Endothelial cell of umbilical vein (primary cell): ENCODE measurements around the gene MACROD2. TPM values are rescaled to one million over a fixed set of nuclear protein-coding genes. Genes with fewer than 3 reads are reported as not detected.

Experiments
- BruUV-seq: library from RNA; stranded (reverse); fragments of 400-500 nt; replicated peaks from 2 replicates; lab custom pipeline; 2021; lab: Mats Ljungman, UMichigan
- CTCF ChIA-PET: fragments of 300-600, 350-600 bp; sonication (Branson Sonifier 250); formaldehyde crosslinking; loops from one replicate; lab custom pipeline; 2021; ENCODE audit warnings: antibody characterized with exemption, inconsistent platforms; lab: Charles Lee
- POLR2A ChIA-PET: fragments of 300-600, 350-600 bp; sonication (Branson Sonifier 250); formaldehyde crosslinking; loops from one replicate; lab custom pipeline; 2021; ENCODE audit warnings: antibody characterized with exemption, inconsistent platforms; lab: Charles Lee
- DNase-seq: peaks from one replicate; pipeline ENCODE4 v3.0.0-alpha.2; 2011; ENCODE audit warnings: low read depth, low spot score
- FAIRE-seq: peaks from 2 replicates; lab custom pipeline; 2011; peaks lifted over from hg19 to GRCh38; lab: Jason Lieb, UNC
- H2AFZ ChIP-seq: 2 replicates; pipeline ENCODE4 v1.6.0; 2012; ENCODE audit warnings: low read depth, low read length, control low read depth, inconsistent platforms
- H3K27ac ChIP-seq: 2 replicates; pipeline ENCODE4 v1.5.1; 2011; ENCODE audit warnings: low read depth, mild to moderate bottlenecking, control low read depth, low read length, moderate library complexity; ENCODE audit not compliant: insufficient read depth
- H3K27me3 ChIP-seq, 2 experiments: 2 replicates each; pipeline versions ENCODE4 v1.6.0 to v1.6.1; 2011; ENCODE audit warnings: low read length in 2 of 2, mixed read lengths in 1 of 2; ENCODE audit not compliant: control insufficient read depth in 2 of 2, insufficient read depth in 2 of 2
- H3K36me3 ChIP-seq, 2 experiments: 2 replicates in 1 of 2; 3 replicates in 1 of 2; pipeline ENCODE4 v1.5.1; 2011; ENCODE audit warnings: low read length in 2 of 2, mild to moderate bottlenecking in 1 of 2, moderate library complexity in 1 of 2; ENCODE audit not compliant: control insufficient read depth in 2 of 2, insufficient read depth in 2 of 2; ENCODE audit errors: extremely low read depth in 1 of 2
- H3K4me1 ChIP-seq: 3 replicates; pipeline ENCODE4 v1.5.1; 2011; ENCODE audit warnings: mild to moderate bottlenecking, low read length; ENCODE audit not compliant: control insufficient read depth, insufficient read depth; ENCODE audit errors: extremely low read depth
- H3K4me2 ChIP-seq: 2 replicates; pipeline ENCODE4 v1.6.1; 2011; ENCODE audit warnings: low read length, control low read depth, mixed read lengths; ENCODE audit not compliant: insufficient read depth
- H3K4me3 ChIP-seq, 3 experiments: fragments of 200-600 bp in 1 of 3; sonication (generic), shearing (Covaris generic) in 1 of 3; replicated peaks in 1 of 3; 2 replicates each; pipeline ENCODE4 v1.5.1; 2011 to 2016; ENCODE audit warnings: control low read depth in 3 of 3, low read length in 3 of 3, mild to moderate bottlenecking in 2 of 3, inconsistent platforms in 1 of 3, low read depth in 1 of 3, moderate library complexity in 1 of 3; ENCODE audit not compliant: insufficient read depth in 1 of 3
- H3K79me2 ChIP-seq: 2 replicates; pipeline ENCODE4 v1.6.0; 2012; ENCODE audit warnings: low read length, inconsistent platforms; ENCODE audit not compliant: control insufficient read depth, insufficient read depth
- H3K9ac ChIP-seq: replicated peaks from 2 replicates; pipeline ENCODE3; 2011; ENCODE audit warnings: low read length, control low read depth; ENCODE audit not compliant: insufficient read depth; ENCODE audit errors: extremely low read depth
- H3K9me1 ChIP-seq: replicated peaks from 3 replicates; pipeline ENCODE4 v1.6.0; 2011; ENCODE audit warnings: mild to moderate bottlenecking, low read length; ENCODE audit not compliant: control insufficient read depth, insufficient read depth; ENCODE audit errors: extremely low read depth
- H3K9me3 ChIP-seq: replicated peaks from 2 replicates; pipeline ENCODE4 v1.5.1; 2012; ENCODE audit warnings: low read length, inconsistent platforms; ENCODE audit not compliant: control insufficient read depth, insufficient read depth
- H4K20me1 ChIP-seq: replicated peaks from 2 replicates; pipeline ENCODE3; 2011; ENCODE audit warnings: mild to moderate bottlenecking, low read length; ENCODE audit not compliant: control insufficient read depth, insufficient read depth; ENCODE audit errors: extremely low read depth
- CTCF ChIP-seq, 2 donors: IDR thresholded peaks; 1 replicate in 1 of 2; 2 replicates in 1 of 2; pipeline ENCODE4 v1.5.1; 2011; ENCODE audit warnings: low read length in 2 of 2, mild to moderate bottlenecking in 2 of 2, moderate library complexity in 2 of 2, control low read depth in 1 of 2, inconsistent platforms in 1 of 2, low read depth in 1 of 2; ENCODE audit not compliant: insufficient read depth in 1 of 2; ENCODE audit errors: extremely low read depth in 1 of 2
- EZH2 ChIP-seq: IDR thresholded peaks from 2 replicates; pipeline ENCODE4 v1.6.1; 2012; ENCODE audit warnings: borderline replicate concordance, low read depth, mild to moderate bottlenecking, moderate library complexity, low read length, inconsistent platforms; ENCODE audit not compliant: severe bottlenecking
- FOS ChIP-seq: IDR thresholded peaks from 2 replicates; pipeline ENCODE4 v1.6.1; 2011; ENCODE audit warnings: mild to moderate bottlenecking, low read length, moderate library complexity, borderline replicate concordance; ENCODE audit not compliant: insufficient read depth
- GATA2 ChIP-seq: IDR thresholded peaks from 2 replicates; pipeline ENCODE4 v1.7.0; 2011; ENCODE audit warnings: low read depth, mild to moderate bottlenecking, moderate library complexity, mixed read lengths, low read length; ENCODE audit not compliant: insufficient read length, insufficient read depth
- JUN ChIP-seq: IDR thresholded peaks from 2 replicates; pipeline ENCODE4 v1.6.1; 2011; ENCODE audit warnings: borderline replicate concordance, low read depth; ENCODE audit not compliant: insufficient read length, insufficient read depth
- MAX ChIP-seq: IDR thresholded peaks from 2 replicates; pipeline ENCODE4 v1.6.1; 2011; ENCODE audit not compliant: insufficient read depth, insufficient read length
- MYC ChIP-seq: IDR thresholded peaks from one replicate; pipeline ENCODE4 v1.6.1; 2011; ENCODE audit warnings: mild to moderate bottlenecking, low read depth, low read length
- POLR2A ChIP-seq: IDR thresholded peaks from 2 replicates; pipeline ENCODE4 v1.6.1; 2012; ENCODE audit warnings: low read depth, mild to moderate bottlenecking, control low read depth, low read length
- POLR2AphosphoS5 ChIP-seq: IDR thresholded peaks from 2 replicates; pipeline ENCODE4 v1.6.1; 2012; ENCODE audit warnings: low read depth, mild to moderate bottlenecking, control low read depth, low read length, moderate library complexity; ENCODE audit not compliant: insufficient read depth
- dilution Hi-C: fragments of 300-500 bp; cut with MboI; formaldehyde crosslinking; loops from one replicate; pipeline ENCODE4 v1.15.0; 2019; ENCODE audit warnings: low sequenced_read_pairs; ENCODE audit not compliant: extremely low pct_ligation_motif_present
- intact Hi-C: fragments of 100-400 bp; cut with micrococcal nuclease; formaldehyde crosslinking; loops from one replicate; pipeline ENCODE4 v1.10.0; 2022
- polyA plus RNA-seq, 4 experiments: library from polyadenylated mRNA; depleted of rRNA in 3 of 4; stranded (reverse) in 3 of 4; unstranded in 1 of 4; fragments of >200 nt; gene quantifications; 2 replicates each; pipeline versions ENCODE4 v1.2.1 to v1.2.3, GENCODE V29; 2011 to 2012; ENCODE audit warnings: missing spikeins in 1 of 4
- total RNA-seq: library from RNA; stranded (reverse); gene quantifications from 2 replicates; pipeline ENCODE4 v1.2.3, GENCODE V29; 2021

MACROD2 gene
- total and polyA plus RNA-seq, 2 donors (not counting 3 experiments of a cell fraction or from before 2014, with no cell fraction given), result 0.11 to 0.73 TPM

GRCh38 chr20:15555913-15556312 lies 1560.6 kb downstream of the MACROD2 start:
- Histone ChIP-seq H3K79me2 (no peaks in the 10 kb centered on the region), H3K4me2 (no peak overlapping the region), H3K9me1 (no peaks in the 10 kb centered on the region), H3K27me3 (no peaks in the 10 kb centered on the region), H3K4me3 (no peak overlapping the region), H4K20me1 (no peaks in the 10 kb centered on the region), H2AFZ (no peak overlapping the region), H3K36me3 (no peaks in the 10 kb centered on the region), H3K27ac (no peak overlapping the region), H3K9ac (no peak overlapping the region), H3K9me3 (no peaks in the 10 kb centered on the region), H3K4me1 (no peaks in the 10 kb centered on the region)
- TF ChIP-seq POLR2A, result no peak
- TF ChIP-seq JUN, result no peak
- no peak for TF ChIP-seq EZH2
- TF ChIP-seq POLR2AphosphoS5, result no peak
- TF ChIP-seq FOS, result no peak
- TF ChIP-seq MYC, result no peak
- no peak for TF ChIP-seq CTCF (IDR thresholded peaks at IDR 0.05; ENCODE audit: extremely low read depth in 1 of 2, insufficient read depth in 1 of 2, low read depth in 1 of 2, low read length in 2 of 2)
- TF ChIP-seq MAX, result no peak
- no peak for TF ChIP-seq GATA2
- dilution Hi-C loops, result no loop called here
- BruUV-seq, result no TSS peak
- intact Hi-C loops, result no loop called here
- ChIA-PET CTCF (no interaction called here), POLR2A (no interaction called here)
- FAIRE-seq, result no peak
- no peak for DNase-seq
